Esophagus muscularis mucosa (tissue), 4 donors: Measurements from ENCODE around the gene KCNA3.

Source experiments
- CTCF ChIP-seq, 3 experiments: fragments of 200-600 bp in 2 of 3; fragments of 450-650 bp in 1 of 3; sonication (generic) in 2 of 3; IDR thresholded peaks; one replicate each; pipeline ENCODE4 v1.5.1; 2017 to 2019; ENCODE audit warnings: antibody characterized with exemption in 3 of 3, mild to moderate bottlenecking in 2 of 3, moderate library complexity in 1 of 3
- EP300 ChIP-seq: sonication (generic); formaldehyde crosslinking; IDR thresholded peaks from one replicate; pipeline ENCODE4 v1.6.1; 2017; ENCODE audit warnings: antibody characterized with exemption
- POLR2A ChIP-seq: fragments of 450-650 bp; IDR thresholded peaks from one replicate; pipeline ENCODE4 v1.6.1; 2017; ENCODE audit warnings: antibody characterized with exemption, moderate library complexity, mild to moderate bottlenecking, low read depth

- TF ChIP-seq POLR2A (no peak), CTCF (IDR thresholded peaks at IDR 0.05) (no peak), EP300 (no peak)
These were observed 17.4 kb downstream of the KCNA3 start for GRCh38 chr1:110657351-110657750.
